OCI-LY7 (cell line): ENCODE measurements around the gene RNGTT.

ENCODE experiments used
- EZH2phosphoT487 ChIP-seq: fragments of 200-600 bp; sonication (generic); IDR thresholded peaks from 2 replicates; pipeline ENCODE4 v1.6.1; 2018; ENCODE audit warnings: low read depth, borderline replicate concordance, mild to moderate bottlenecking, mixed run types, antibody characterized with exemption, low read length, moderate library complexity, mixed read lengths
- TF ChIP-seq, protein P1 (sequence below): fragments of 200-600 bp; sonication (generic); conservative IDR thresholded peaks from 2 replicates; pipeline ENCODE4 v1.5.1; 2014; ENCODE audit warnings: mild to moderate bottlenecking, antibody characterized with exemption, low read length, moderate library complexity, mixed read lengths

- TF ChIP-seq, protein P1, sequence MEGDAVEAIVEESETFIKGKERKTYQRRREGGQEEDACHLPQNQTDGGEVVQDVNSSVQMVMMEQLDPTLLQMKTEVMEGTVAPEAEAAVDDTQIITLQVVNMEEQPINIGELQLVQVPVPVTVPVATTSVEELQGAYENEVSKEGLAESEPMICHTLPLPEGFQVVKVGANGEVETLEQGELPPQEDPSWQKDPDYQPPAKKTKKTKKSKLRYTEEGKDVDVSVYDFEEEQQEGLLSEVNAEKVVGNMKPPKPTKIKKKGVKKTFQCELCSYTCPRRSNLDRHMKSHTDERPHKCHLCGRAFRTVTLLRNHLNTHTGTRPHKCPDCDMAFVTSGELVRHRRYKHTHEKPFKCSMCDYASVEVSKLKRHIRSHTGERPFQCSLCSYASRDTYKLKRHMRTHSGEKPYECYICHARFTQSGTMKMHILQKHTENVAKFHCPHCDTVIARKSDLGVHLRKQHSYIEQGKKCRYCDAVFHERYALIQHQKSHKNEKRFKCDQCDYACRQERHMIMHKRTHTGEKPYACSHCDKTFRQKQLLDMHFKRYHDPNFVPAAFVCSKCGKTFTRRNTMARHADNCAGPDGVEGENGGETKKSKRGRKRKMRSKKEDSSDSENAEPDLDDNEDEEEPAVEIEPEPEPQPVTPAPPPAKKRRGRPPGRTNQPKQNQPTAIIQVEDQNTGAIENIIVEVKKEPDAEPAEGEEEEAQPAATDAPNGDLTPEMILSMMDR: no peak
- TF ChIP-seq EZH2phosphoT487: no peak
Observed at GRCh38 chr6:88921734-88922133, 41.7 kb downstream of the RNGTT start.
